ENCODE measurements around the gene GABPB2. TPM values are rescaled to one million over a fixed set of nuclear protein-coding genes. Genes with fewer than 3 reads are reported as not detected.

GABPB2 gene
- total and polyA plus RNA-seq, 4 donors: 0.94 to 13.3 (median 4.4) TPM

GRCh38 chr1:151113877-151114276, 43.3 kb downstream of the GABPB2 start:
- Histone ChIP-seq H3K27me3 (ENCODE audit: control insufficient read depth in 4 of 4, insufficient read depth in 4 of 4, low read length in 3 of 4) (no peaks in the 10 kb centered on the region), H3K9me3 (ENCODE audit: control insufficient read depth in 4 of 4, low read length in 3 of 4) (no peaks in the 10 kb centered on the region), H3K4me3 (ENCODE audit: low read depth in 1 of 3, low read length in 3 of 3) (no peak overlapping the region), H3K9ac (ENCODE audit: low read depth in 1 of 2, low read length in 2 of 2) (no peak overlapping the region), H3K4me1 (ENCODE audit: control insufficient read depth in 4 of 4, insufficient read depth in 4 of 4, low read length in 3 of 4) (no peaks in the 10 kb centered on the region), H3K36me3 (ENCODE audit: control insufficient read depth in 4 of 4, insufficient read depth in 3 of 4, low read depth in 1 of 4, low read length in 3 of 4) (peaks cover 3 to 10% (median 7%) of the 10 kb centered on the region in 4 donors), H3K27ac (ENCODE audit: low read depth in 1 of 2, low read length in 2 of 2) (no peak overlapping the region)
- 96% methylated on average over 5 of the region's 5 CpGs for WGBS
- TF ChIP-seq EGR1 (IDR thresholded peaks at IDR 0.05; ENCODE audit: low read depth in 2 of 2): no peak
- TF ChIP-seq ATF3 (IDR thresholded peaks at IDR 0.05): no peak
- no peak for TF ChIP-seq GABPA (IDR thresholded peaks at IDR 0.05 in 1 of 2, conservative IDR thresholded peaks at IDR 0.05 in 1 of 2)
- TF ChIP-seq MAX (IDR thresholded peaks at IDR 0.05): no peak
- no peak for TF ChIP-seq SP1 (IDR thresholded peaks at IDR 0.05)
- TF ChIP-seq HNF4G (IDR thresholded peaks at IDR 0.05): no peak
- no peak for TF ChIP-seq JUND (IDR thresholded peaks at IDR 0.05)
- no peak for TF ChIP-seq FOXA2 (IDR thresholded peaks at IDR 0.05)
- no peak for TF ChIP-seq RXRA (IDR thresholded peaks at IDR 0.05)
- no peak for TF ChIP-seq YY1 (IDR thresholded peaks at IDR 0.05)
- no peak for TF ChIP-seq REST (IDR thresholded peaks at IDR 0.05)
- TF ChIP-seq TAF1 (conservative IDR thresholded peaks at IDR 0.05): no peak
- TF ChIP-seq HNF4A (conservative IDR thresholded peaks at IDR 0.05): no peak
- DNase-seq (ENCODE audit: low spot score): no peak

GRCh38 chr1:151124763-151125403, 54.3 kb downstream of the GABPB2 start:
- Histone ChIP-seq H3K9ac (ENCODE audit: low read depth in 1 of 2, low read length in 2 of 2) (no peak overlapping the region), H3K4me3 (ENCODE audit: low read depth in 1 of 3, low read length in 3 of 3) (no peak overlapping the region), H3K36me3 (ENCODE audit: control insufficient read depth in 4 of 4, insufficient read depth in 3 of 4, low read depth in 1 of 4, low read length in 3 of 4) (peaks cover 0 to 7% (median 0%) of the 10 kb centered on the region in 4 donors), H3K9me3 (ENCODE audit: control insufficient read depth in 4 of 4, low read length in 3 of 4) (no peaks in the 10 kb centered on the region), H3K27me3 (ENCODE audit: control insufficient read depth in 4 of 4, insufficient read depth in 4 of 4, low read length in 3 of 4) (no peaks in the 10 kb centered on the region), H3K4me1 (ENCODE audit: control insufficient read depth in 4 of 4, insufficient read depth in 4 of 4, low read length in 3 of 4) (no peaks in the 10 kb centered on the region), H3K27ac (ENCODE audit: low read depth in 1 of 2, low read length in 2 of 2) (no peak overlapping the region)
- DNase-seq (ENCODE audit: low spot score): no peak
- no peak for TF ChIP-seq GABPA (IDR thresholded peaks at IDR 0.05 in 1 of 2, conservative IDR thresholded peaks at IDR 0.05 in 1 of 2)
- WGBS: 84% methylated on average over 5 of the region's 5 CpGs

GRCh38 chr1:151128800-151129199, 58.2 kb downstream of the GABPB2 start:
- no peaks in the 10 kb centered on the region for H3K36me3 ChIP-seq (ENCODE audit: control insufficient read depth in 4 of 4, insufficient read depth in 3 of 4, low read depth in 1 of 4, low read length in 3 of 4)
- H3K27ac ChIP-seq (ENCODE audit: low read depth in 1 of 2, low read length in 2 of 2): no peak overlapping the region
- no peak for DNase-seq (ENCODE audit: low spot score)
- TF ChIP-seq YY1 (IDR thresholded peaks at IDR 0.05): no peak
- TF ChIP-seq JUND (IDR thresholded peaks at IDR 0.05): no peak
- TF ChIP-seq TAF1 (conservative IDR thresholded peaks at IDR 0.05): no peak
- TF ChIP-seq ZBTB33 (IDR thresholded peaks at IDR 0.05): no peak
- no peak for TF ChIP-seq SP1 (IDR thresholded peaks at IDR 0.05)
- TF ChIP-seq EGR1 (IDR thresholded peaks at IDR 0.05; ENCODE audit: low read depth in 2 of 2): no peak
- no peak overlapping the region for H3K4me3 ChIP-seq (ENCODE audit: low read depth in 1 of 3, low read length in 3 of 3)
- H3K9ac ChIP-seq (ENCODE audit: low read depth in 1 of 2, low read length in 2 of 2): no peak overlapping the region
- H3K27me3 ChIP-seq (ENCODE audit: control insufficient read depth in 4 of 4, insufficient read depth in 4 of 4, low read length in 3 of 4): no peaks in the 10 kb centered on the region
- no peaks in the 10 kb centered on the region for H3K9me3 ChIP-seq (ENCODE audit: control insufficient read depth in 4 of 4, low read length in 3 of 4)
- 85% methylated on average over 6 of the region's 6 CpGs for WGBS
- no peaks in the 10 kb centered on the region for H3K4me1 ChIP-seq (ENCODE audit: control insufficient read depth in 4 of 4, insufficient read depth in 4 of 4, low read length in 3 of 4)

Data from liver (tissue), 9 donors.